EL (cell line): Measurements from ENCODE around the gene B3GNT4.
A peak's percentile ranks its signal among the peaks of the same experiment; 100 is the strongest.
"Not testable (repeated sequence)": the region's sequence is repeated elsewhere in the genome, so short reads cannot be mapped to it uniquely, and the experiment has no call there.

ENCODE experiments used
- DNase-seq: peaks from one replicate; pipeline ENCODE4 v3.0.0-alpha.2; 2016

The B3GNT4 gene

GRCh38 chr12:122203301-122204166 is at the start of gene B3GNT4:
B3GNT4 (plus strand) TSS chr12:122203709; CDS start chr12:122204619, 910 bp downstream.
- DNase-seq = peak; percentile 64

GRCh38 chr12:122155705-122156104 is 47.8 kb upstream of the B3GNT4 start:
- no peak for DNase-seq

- DNase-seq = no peak
Measured at GRCh38 chr12:122158700-122159285, 44.7 kb upstream of the B3GNT4 start.

GRCh38 chr12:122159882-122160281 is 43.6 kb upstream of the B3GNT4 start:
- DNase-seq = no peak

GRCh38 chr12:122160761-122161160 is 42.7 kb upstream of the B3GNT4 start:
- no peak for DNase-seq

GRCh38 chr12:122161682-122162081 is 41.8 kb upstream of the B3GNT4 start:
- no peak for DNase-seq

- no peak for DNase-seq
Measured at GRCh38 chr12:122162976-122163375, 40.5 kb upstream of the B3GNT4 start.

- no peak for DNase-seq
Measured at GRCh38 chr12:122166422-122167349, 36.8 kb upstream of the B3GNT4 start.

- DNase-seq = no peak
Measured at GRCh38 chr12:122167356-122167925, 36.1 kb upstream of the B3GNT4 start.

GRCh38 chr12:122168492-122168891 is 35.0 kb upstream of the B3GNT4 start:
- DNase-seq = no peak

- no peak for DNase-seq
Measured at GRCh38 chr12:122171399-122171798, 32.1 kb upstream of the B3GNT4 start.

GRCh38 chr12:122172262-122172939 is 31.1 kb upstream of the B3GNT4 start:
- DNase-seq = no peak

- no peak for DNase-seq
Measured at GRCh38 chr12:122174155-122174845, 29.2 kb upstream of the B3GNT4 start, which contains the start of gene IL31. IL31 (minus strand) TSS chr12:122174221; CDS start chr12:122174172, 49 bp downstream.

GRCh38 chr12:122176473-122176872 is 27.0 kb upstream of the B3GNT4 start:
- DNase-seq = not testable (repeated sequence)

- peak; percentile 39 for DNase-seq
Measured at GRCh38 chr12:122182887-122183587, 20.5 kb upstream of the B3GNT4 start, which contains the start of gene LRRC43. LRRC43 (plus strand) TSS chr12:122183123; CDS start chr12:122183145, 22 bp downstream.

GRCh38 chr12:122183588-122183940 is 19.9 kb upstream of the B3GNT4 start:
- DNase-seq = no peak

- no peak for DNase-seq
Measured at GRCh38 chr12:122184517-122184916, 19.0 kb upstream of the B3GNT4 start.

- DNase-seq = no peak
Measured at GRCh38 chr12:122185079-122185478, 18.4 kb upstream of the B3GNT4 start.

- DNase-seq = no peak
Measured at GRCh38 chr12:122185494-122186082, 17.9 kb upstream of the B3GNT4 start.

GRCh38 chr12:122187466-122187865 is 16.0 kb upstream of the B3GNT4 start:
- no peak for DNase-seq
